HG03457 (cell line): Measurements from ENCODE around the gene ZNF789.
A peak's percentile ranks its signal among the peaks of the same experiment; 100 is the strongest.
"Not testable (repeated sequence)": the region's sequence is repeated elsewhere in the genome, so short reads cannot be mapped to it uniquely, and the experiment has no call there.

Experiments
- ATAC-seq: cut with Tn5 transposase; IDR thresholded peaks from one replicate; pipeline ENCODE4 v1.9.1; 2021; ENCODE audit warnings: moderate number of reproducible peaks; ENCODE audit not compliant: unreplicated experiment

The ZNF789 gene

GRCh38 chr7:99472561-99473314, at the start of gene ZNF789:
ZNF789 (plus strand) TSS chr7:99472890; CDS start chr7:99476457, 3,567 bp downstream.
- ATAC-seq, result peak; percentile 74

- no peak for ATAC-seq
Observed at GRCh38 chr7:99424932-99425730, 47.6 kb upstream of the ZNF789 start.

GRCh38 chr7:99428972-99429566, 43.6 kb upstream of the ZNF789 start:
- ATAC-seq, result no peak

- no peak for ATAC-seq
Observed at GRCh38 chr7:99429756-99430155, 42.9 kb upstream of the ZNF789 start.

- not testable (repeated sequence) for ATAC-seq
Observed at GRCh38 chr7:99431756-99432540, 40.7 kb upstream of the ZNF789 start.

- no peak for ATAC-seq
Observed at GRCh38 chr7:99433158-99433557, 39.5 kb upstream of the ZNF789 start.

- no peak for ATAC-seq
Observed at GRCh38 chr7:99437946-99438572, 34.6 kb upstream of the ZNF789 start.

GRCh38 chr7:99438573-99439480, 33.9 kb upstream of the ZNF789 start, which contains the start of the genes CPSF4 and PTCD1:
CPSF4 (plus strand) TSS chr7:99438943; CDS start chr7:99439083, 140 bp downstream.
PTCD1 (minus strand) TSS chr7:99438798; CDS start chr7:99435242, 3,556 bp downstream.
- ATAC-seq, result peak; percentile 76

GRCh38 chr7:99440195-99440594, 32.5 kb upstream of the ZNF789 start:
- ATAC-seq, result no peak

GRCh38 chr7:99446096-99446495, 26.6 kb upstream of the ZNF789 start:
- ATAC-seq, result no peak

GRCh38 chr7:99447943-99448342, 24.7 kb upstream of the ZNF789 start:
- ATAC-seq, result no peak

- no peak for ATAC-seq
Observed at GRCh38 chr7:99448855-99449254, 23.8 kb upstream of the ZNF789 start.

- no peak for ATAC-seq
Observed at GRCh38 chr7:99449326-99449725, 23.4 kb upstream of the ZNF789 start.

GRCh38 chr7:99451936-99452335, 20.8 kb upstream of the ZNF789 start:
- ATAC-seq, result no peak

- ATAC-seq, result no peak
Observed at GRCh38 chr7:99452541-99452940, 20.1 kb upstream of the ZNF789 start.

- no peak for ATAC-seq
Observed at GRCh38 chr7:99453105-99453504, 19.6 kb upstream of the ZNF789 start.

- ATAC-seq, result no peak
Observed at GRCh38 chr7:99455874-99456273, 16.8 kb upstream of the ZNF789 start.

- ATAC-seq, result no peak
Observed at GRCh38 chr7:99456288-99456687, 16.4 kb upstream of the ZNF789 start.

GRCh38 chr7:99457050-99457649, 15.5 kb upstream of the ZNF789 start:
- no peak for ATAC-seq
